CD4-positive, CD25-positive, alpha-beta regulatory T cell (primary cell): ENCODE measurements around the gene CHPF. TPM values are rescaled to one million over a fixed set of nuclear protein-coding genes. Genes with fewer than 3 reads are reported as not detected.

Source experiments
- ATAC-seq, 2 donors: fragments of 150-1000 bp; cut with Tn5 transposase; one replicate each; pipeline ENCODE4 v1.10.0; 2021; ENCODE audit warnings: low read depth in 2 of 2, moderate number of reproducible peaks in 2 of 2, moderate library complexity in 1 of 2
- DNase-seq, 3 donors: peaks; one replicate each; pipeline versions ENCODE4 v3.0.0 to v3.0.0-alpha.2; 2012 to 2022; ENCODE audit warnings: mixed read lengths in 1 of 3
- H3K27ac ChIP-seq: one replicate; pipeline ENCODE4 v1.7.0; 2013; ENCODE audit warnings: mild to moderate bottlenecking, low read length; ENCODE audit not compliant: insufficient read depth, poor library complexity, severe bottlenecking
- H3K27me3 ChIP-seq: one replicate; pipeline ENCODE4 v1.7.0; 2013; ENCODE audit warnings: low read length; ENCODE audit not compliant: control insufficient read depth, insufficient read depth
- H3K36me3 ChIP-seq: one replicate; pipeline ENCODE4 v1.7.0; 2013; ENCODE audit warnings: mild to moderate bottlenecking, low read length, moderate library complexity; ENCODE audit not compliant: control insufficient read depth, insufficient read depth
- H3K4me1 ChIP-seq: 2 replicates; pipeline ENCODE4 v1.7.0; 2013; ENCODE audit warnings: mild to moderate bottlenecking, low read length; ENCODE audit not compliant: insufficient read depth, control insufficient read depth, poor library complexity, severe bottlenecking
- H3K4me3 ChIP-seq: one replicate; pipeline ENCODE4 v1.7.0; 2013; ENCODE audit warnings: low read depth, mild to moderate bottlenecking, low read length, moderate library complexity
- H3K9me3 ChIP-seq, 2 experiments: 1 replicate in 1 of 2; 2 replicates in 1 of 2; pipeline ENCODE4 v1.7.0; 2013; ENCODE audit warnings: low read length in 2 of 2, mild to moderate bottlenecking in 1 of 2, moderate library complexity in 1 of 2; ENCODE audit not compliant: control insufficient read depth in 2 of 2
- H3K27ac Mint-ChIP-seq, 3 donors: one replicate each; pipeline ENCODE4 v1.8.0; 2020 to 2022; ENCODE audit warnings: mild to moderate bottlenecking in 3 of 3, mixed read lengths in 3 of 3, moderate library complexity in 2 of 3
- H3K27me3 Mint-ChIP-seq: one replicate; pipeline ENCODE4 v1.8.0; 2022; ENCODE audit warnings: mild to moderate bottlenecking, mixed read lengths
- H3K36me3 Mint-ChIP-seq: one replicate; pipeline ENCODE4 v1.8.0; 2020; ENCODE audit warnings: mixed read lengths
- H3K4me1 Mint-ChIP-seq, 4 donors: one replicate each; pipeline ENCODE4 v1.8.0; 2020 to 2022; ENCODE audit warnings: mixed read lengths in 4 of 4, mild to moderate bottlenecking in 1 of 4
- H3K4me3 Mint-ChIP-seq, 4 donors: one replicate each; pipeline ENCODE4 v1.8.0; 2020 to 2022; ENCODE audit warnings: mild to moderate bottlenecking in 4 of 4, mixed read lengths in 4 of 4, moderate library complexity in 3 of 4
- H3K9me3 Mint-ChIP-seq, 7 donors: one replicate each; pipeline ENCODE4 v1.8.0; 2020 to 2022; ENCODE audit warnings: mixed read lengths in 7 of 7, mild to moderate bottlenecking in 3 of 7, moderate library complexity in 2 of 7
- polyA plus RNA-seq, 4 donors: library from polyadenylated mRNA; unstranded; fragments of 300-500 nt; fragmentation: Illumina TruSeq; gene quantifications; one replicate each; pipeline ENCODE4 v1.2.3, GENCODE V29; 2021
- total RNA-seq: library from RNA; stranded (reverse); gene quantifications from one replicate; pipeline ENCODE4 v1.2.3, GENCODE V29; 2022

Gene CHPF
- total and polyA plus RNA-seq, 5 donors from 2014 or later: 3.0 to 6.6 (median 4.5) TPM

GRCh38 chr2:219545295-219545942 lies 1.8 kb upstream of the CHPF start:
- no peaks in the 10 kb centered on the region for H3K27me3 ChIP-seq
- peak overlapping the region; percentile 82 to 94 (median 86) for H3K4me3 Mint-ChIP-seq

DNA sequence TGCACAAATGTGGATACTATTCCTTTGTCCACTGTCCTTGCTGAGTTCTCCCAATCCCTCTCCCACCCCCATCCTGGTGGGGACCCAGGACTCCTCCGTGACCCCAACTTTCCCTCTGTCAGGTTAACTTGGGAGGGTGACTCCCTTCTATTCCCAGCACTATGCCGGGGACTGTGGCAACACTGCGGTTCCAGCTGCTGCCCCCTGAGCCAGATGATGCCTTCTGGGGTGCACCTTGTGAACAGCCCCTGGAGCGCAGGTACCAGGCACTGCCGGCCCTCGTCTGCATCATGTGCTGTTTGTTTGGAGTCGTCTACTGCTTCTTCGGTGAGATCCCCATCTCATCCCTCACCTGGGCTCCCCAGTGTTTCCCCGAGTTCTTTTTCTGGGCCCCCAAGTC lies 958 bp upstream of the CHPF start:
- Mint-ChIP-seq H3K4me1 (peaks cover 0 to 34% (median 19%) of the 10 kb centered on the region in 4 donors), H3K27ac (peak overlapping the region; percentile 84 to 93 (median 89)), H3K27me3 (peaks cover 27% of the 10 kb centered on the region), H3K9me3 (peaks cover 0 to 9% (median 0%) of the 10 kb centered on the region in 7 donors), H3K36me3 (no peaks in the 10 kb centered on the region), H3K4me3 (peak overlapping the region; percentile 82 to 94 (median 86))
- no peaks in the 10 kb centered on the region for H3K9me3 ChIP-seq
- DNase-seq: no peak
- H3K27me3 ChIP-seq: no peaks in the 10 kb centered on the region
- H3K36me3 ChIP-seq: no peaks in the 10 kb centered on the region
- no peak for ATAC-seq
- H3K4me1 ChIP-seq: peaks cover 19% of the 10 kb centered on the region
- H3K27ac ChIP-seq: no peak overlapping the region
- H3K4me3 ChIP-seq: no peak overlapping the region

More at GRCh38 chr2:219545295-219545942, 1.8 kb upstream of the CHPF start:
- peaks cover 0 to 9% (median 0%) of the 10 kb centered on the region in 7 donors for H3K9me3 Mint-ChIP-seq
- peak overlapping the region; percentile 52 to 93 (median 84) for H3K27ac Mint-ChIP-seq
- Histone ChIP-seq H3K27ac (no peak overlapping the region), H3K36me3 (no peaks in the 10 kb centered on the region), H3K9me3 (no peaks in the 10 kb centered on the region), H3K4me1 (peaks cover 19% of the 10 kb centered on the region), H3K4me3 (no peak overlapping the region)
- no peaks in the 10 kb centered on the region for H3K36me3 Mint-ChIP-seq
- peaks cover 33% of the 10 kb centered on the region for H3K27me3 Mint-ChIP-seq
- H3K4me1 Mint-ChIP-seq: peaks cover 0 to 34% (median 19%) of the 10 kb centered on the region in 4 donors
- DNase-seq (no peak), ATAC-seq (no peak)

DNA sequence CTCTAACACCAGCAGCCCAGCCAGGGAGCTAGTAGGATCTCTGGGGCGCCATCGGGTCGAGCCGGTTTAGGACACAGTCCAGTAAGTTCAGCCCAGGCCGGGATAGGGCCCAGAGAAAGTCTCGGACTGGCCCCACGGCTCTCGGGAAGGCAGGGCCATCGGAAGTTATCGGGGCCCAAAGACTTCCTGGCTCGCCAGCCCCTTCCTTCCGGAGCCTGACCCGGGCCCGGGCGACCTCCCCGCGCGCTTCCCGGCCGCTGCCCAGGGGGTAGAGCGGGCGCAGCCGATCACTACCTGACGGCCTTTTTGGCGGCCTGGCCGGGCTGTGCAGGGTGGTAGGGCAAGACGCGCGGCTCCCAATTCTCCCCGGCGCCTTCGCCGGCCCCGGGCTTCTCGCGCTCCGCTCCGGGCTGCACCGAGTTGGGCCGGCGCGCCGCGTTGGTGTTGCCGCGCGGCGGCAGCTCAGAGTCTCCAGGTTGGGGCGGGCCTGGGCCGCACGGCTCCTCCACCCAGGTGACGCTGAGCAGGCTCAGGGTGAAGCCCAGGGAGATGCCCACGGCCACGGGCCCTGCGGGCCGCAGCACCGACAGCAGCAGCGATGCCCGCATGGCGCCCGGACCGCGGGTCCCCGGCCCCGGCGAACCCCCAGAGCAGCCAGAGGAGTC lies 546 bp downstream of the CHPF start:
- H3K4me3 ChIP-seq: peak overlapping the region; percentile 69
- peaks cover 0 to 34% (median 19%) of the 10 kb centered on the region in 4 donors for H3K4me1 Mint-ChIP-seq

DNA sequence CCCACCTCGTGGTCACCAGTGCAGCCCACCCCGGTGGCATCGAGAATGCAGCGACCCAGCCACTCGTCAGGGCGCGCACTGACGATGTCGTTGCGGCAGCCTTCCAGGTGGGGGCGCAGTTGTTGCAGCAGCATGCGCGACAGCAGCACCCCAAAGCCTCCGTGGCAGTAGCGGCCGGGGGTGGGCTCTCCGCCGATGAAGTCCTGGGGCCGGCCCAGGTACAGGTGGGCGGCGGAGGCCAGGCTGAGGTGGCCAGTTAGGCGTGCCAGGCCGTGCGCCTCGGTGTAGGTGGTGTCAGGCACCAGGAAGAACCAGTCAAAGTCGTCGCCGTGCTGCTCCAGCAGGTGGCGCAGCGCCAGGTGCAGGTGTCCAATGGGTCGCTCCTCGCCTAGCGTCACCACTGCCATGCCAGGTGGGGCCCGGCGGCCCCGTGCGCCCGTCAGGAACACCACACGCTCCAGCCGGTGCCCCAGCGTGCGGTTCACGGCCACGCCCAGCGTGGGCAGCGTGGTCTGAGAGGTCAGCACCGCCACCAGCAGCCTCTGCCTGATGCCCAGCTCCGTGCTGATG lies 1.9 kb downstream of the CHPF start:
- Mint-ChIP-seq H3K9me3 (peaks cover 0 to 3% (median 0%) of the 10 kb centered on the region in 7 donors), H3K4me3 (peak overlapping the region; percentile 61 to 90 (median 76)), H3K36me3 (no peaks in the 10 kb centered on the region), H3K27me3 (peaks cover 14% of the 10 kb centered on the region), H3K4me1 (peaks cover 0 to 34% (median 19%) of the 10 kb centered on the region in 4 donors), H3K27ac (peak overlapping the region in 2 of 3 donors; percentile 55 to 83)
- H3K4me1 ChIP-seq: peaks cover 19% of the 10 kb centered on the region
- H3K36me3 ChIP-seq: no peaks in the 10 kb centered on the region
- ATAC-seq (peak; percentile 40 to 50), DNase-seq (peak; percentile 78 to 90 (median 89))
- H3K9me3 ChIP-seq: no peaks in the 10 kb centered on the region
- no peak overlapping the region for H3K27ac ChIP-seq
- no peaks in the 10 kb centered on the region for H3K27me3 ChIP-seq
- peak overlapping the region; percentile 53 for H3K4me3 ChIP-seq

More for the DNA sequence above, 546 bp downstream of the CHPF start:
- Mint-ChIP-seq H3K27ac (peak overlapping the region; percentile 21 to 90 (median 83)), H3K9me3 (peaks cover 0 to 3% (median 0%) of the 10 kb centered on the region in 7 donors), H3K27me3 (peaks cover 14% of the 10 kb centered on the region), H3K4me3 (peak overlapping the region; percentile 87 to 90 (median 88)), H3K36me3 (no peaks in the 10 kb centered on the region)
- Histone ChIP-seq H3K36me3 (no peaks in the 10 kb centered on the region), H3K4me1 (peaks cover 19% of the 10 kb centered on the region), H3K27ac (peak overlapping the region; percentile 70), H3K9me3 (no peaks in the 10 kb centered on the region), H3K27me3 (no peaks in the 10 kb centered on the region)
- peak in 2 of 3 donors; percentile 18 to 61 for DNase-seq
- peak; percentile 46 to 54 for ATAC-seq

DNA sequence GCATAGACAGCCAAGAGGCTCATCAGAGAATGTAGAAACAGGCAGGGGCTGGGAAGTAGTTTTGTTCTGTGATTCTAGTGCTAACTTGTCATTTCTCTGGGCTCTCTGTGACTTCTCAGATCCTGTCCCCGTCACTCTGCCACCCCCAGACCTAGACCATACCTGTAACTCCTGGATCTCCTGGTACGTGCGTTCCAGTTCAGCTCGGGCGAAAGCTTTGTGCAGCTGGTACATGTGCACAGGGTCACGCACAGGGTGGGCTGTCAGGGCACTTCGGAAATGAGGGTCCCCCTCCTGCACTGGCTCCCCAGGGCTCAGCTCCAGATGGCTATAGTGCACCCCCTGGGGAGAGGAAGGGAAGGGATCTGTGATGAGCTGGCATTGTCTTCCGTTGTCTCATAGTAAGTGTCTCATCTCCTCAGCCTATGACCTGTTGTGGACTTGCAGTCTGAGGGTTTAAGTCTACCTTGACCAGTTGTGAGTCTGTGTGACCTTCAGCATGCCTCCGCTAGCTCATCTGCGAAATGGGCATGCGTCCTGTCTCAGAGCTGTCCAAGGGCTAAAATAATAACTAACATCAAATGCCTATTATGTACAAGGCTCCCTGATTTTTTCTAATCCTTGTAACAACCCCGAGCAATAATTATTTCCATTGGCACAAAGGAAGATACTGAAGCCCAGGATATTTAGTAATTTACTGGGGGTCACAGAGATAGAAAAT lies 2.7 kb downstream of the CHPF start:
- Mint-ChIP-seq H3K4me1 (peaks cover 0 to 32% (median 19%) of the 10 kb centered on the region in 4 donors), H3K9me3 (peaks cover 0 to 3% (median 0%) of the 10 kb centered on the region in 7 donors), H3K27me3 (peaks cover 14% of the 10 kb centered on the region), H3K4me3 (peak overlapping the region; percentile 47 to 90 (median 76)), H3K27ac (no peak overlapping the region), H3K36me3 (no peaks in the 10 kb centered on the region)
- Histone ChIP-seq H3K27me3 (no peaks in the 10 kb centered on the region), H3K4me1 (peaks cover 19% of the 10 kb centered on the region), H3K9me3 (no peaks in the 10 kb centered on the region), H3K4me3 (peak overlapping the region; percentile 53), H3K27ac (no peak overlapping the region), H3K36me3 (no peaks in the 10 kb centered on the region)
- DNase-seq (no peak), ATAC-seq (no peak)

DNA sequence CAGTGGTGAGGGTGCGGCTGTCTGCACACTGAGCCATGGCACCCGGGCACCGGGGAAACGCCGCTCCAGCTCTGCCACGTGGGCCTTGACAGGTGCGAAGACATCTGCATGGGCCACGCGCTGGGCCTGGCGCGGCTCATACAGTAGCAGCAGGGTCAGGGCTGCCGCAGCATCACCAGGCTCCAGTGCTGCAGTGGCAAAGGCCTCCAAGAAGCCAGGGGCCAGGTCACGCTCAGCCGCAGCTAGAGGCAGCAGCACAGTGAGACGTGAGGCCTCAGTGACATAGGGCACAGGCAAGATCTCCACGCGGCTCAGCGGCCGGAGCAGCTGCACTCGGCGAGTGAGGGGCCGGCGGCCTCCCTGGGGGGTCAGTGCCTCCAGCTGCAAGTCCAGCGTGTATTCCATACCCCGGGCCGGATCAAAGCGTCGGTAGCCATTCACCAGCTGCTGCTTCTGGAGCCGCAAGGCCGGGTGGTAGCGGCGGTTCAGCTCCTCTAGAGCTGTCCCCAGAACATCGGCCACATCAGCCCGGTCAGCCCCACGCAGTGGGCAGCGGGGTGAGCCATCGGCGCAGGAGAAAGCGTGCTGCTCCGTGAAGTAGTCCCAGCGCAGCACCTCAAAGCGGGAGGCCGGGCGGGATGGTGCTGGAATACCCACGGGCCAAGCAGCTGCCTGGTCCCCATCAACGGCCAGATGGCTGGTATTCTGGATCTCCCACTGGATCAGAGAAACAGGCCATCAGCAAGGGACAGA lies 3.5 kb downstream of the CHPF start:
- Mint-ChIP-seq H3K4me3 (no peak overlapping the region), H3K27me3 (peaks cover 14% of the 10 kb centered on the region), H3K4me1 (peaks cover 0 to 32% (median 19%) of the 10 kb centered on the region in 4 donors), H3K27ac (no peak overlapping the region), H3K36me3 (no peaks in the 10 kb centered on the region), H3K9me3 (peaks cover 0 to 1% (median 0%) of the 10 kb centered on the region in 7 donors)
- ATAC-seq: no peak
- no peaks in the 10 kb centered on the region for H3K27me3 ChIP-seq
- H3K4me3 ChIP-seq: no peak overlapping the region
- H3K36me3 ChIP-seq: no peaks in the 10 kb centered on the region
- no peaks in the 10 kb centered on the region for H3K9me3 ChIP-seq
- H3K4me1 ChIP-seq: peaks cover 19% of the 10 kb centered on the region
- no peak overlapping the region for H3K27ac ChIP-seq
- DNase-seq: no peak
